Neural progenitor cell (in vitro differentiated cells): ENCODE data around the gene TCHHL1.

Experiments
- EZH2 ChIP-seq: fragments of 200-600 bp; sonication (generic); IDR thresholded peaks from 2 replicates; pipeline ENCODE4 v1.6.1; 2017; ENCODE audit warnings: antibody characterized with exemption, mild to moderate bottlenecking, moderate library complexity
- EZH2phosphoT487 ChIP-seq: fragments of 200-600 bp; sonication (generic); IDR thresholded peaks from 2 replicates; pipeline ENCODE4 v1.6.1; 2017; ENCODE audit warnings: antibody characterized with exemption

GRCh38 chr1:152109998-152110294, 21.1 kb upstream of the TCHHL1 start:
- no peak for TF ChIP-seq EZH2
- no peak for TF ChIP-seq EZH2phosphoT487
